Transverse colon (tissue), 4 donors: ENCODE measurements around the gene PPP1R14D. TPM values are rescaled to one million over a fixed set of nuclear protein-coding genes. Genes with fewer than 3 reads are reported as not detected.

Source experiments
- DNase-seq: peaks from one replicate; pipeline ENCODE4 v3.0.0-alpha.2; 2019
- H3K27ac ChIP-seq, 4 donors: fragments of 200-600 bp; sonication (generic); 2 replicates each; pipeline ENCODE4 v1.5.1; 2016 to 2018; ENCODE audit warnings: inconsistent platforms in 4 of 4
- H3K27me3 ChIP-seq: fragments of 200-600 bp; sonication (generic); 2 replicates; pipeline ENCODE4 v1.5.1; 2017; ENCODE audit warnings: inconsistent platforms
- H3K36me3 ChIP-seq, 4 donors: fragments of 200-600 bp; sonication (generic); 2 replicates each; pipeline ENCODE4 v1.5.1; 2017 to 2019; ENCODE audit warnings: inconsistent platforms in 4 of 4
- H3K4me1 ChIP-seq, 4 donors: fragments of 200-600 bp; sonication (generic); 2 replicates each; pipeline ENCODE4 v1.5.1; 2017 to 2020; ENCODE audit warnings: inconsistent platforms in 4 of 4
- H3K4me3 ChIP-seq, 4 donors: fragments of 200-600 bp; sonication (generic); 1 replicate in 1 of 4; 2 replicates in 3 of 4; pipeline versions ENCODE4 v1.5.1 to v1.6.1; 2017 to 2019; ENCODE audit warnings: inconsistent platforms in 4 of 4
- H3K9me3 ChIP-seq, 2 donors: fragments of 200-600 bp; sonication (generic); 2 replicates each; pipeline ENCODE4 v1.5.1; 2017 to 2019; ENCODE audit warnings: inconsistent platforms in 2 of 2
- EP300 ChIP-seq: sonication (generic); formaldehyde crosslinking; IDR thresholded peaks from one replicate; pipeline ENCODE4 v1.6.1; 2017; ENCODE audit warnings: antibody characterized with exemption, low read depth
- POLR2A ChIP-seq: fragments of 450-650 bp; IDR thresholded peaks from one replicate; pipeline ENCODE4 v1.6.1; 2016; ENCODE audit warnings: antibody characterized with exemption, mild to moderate bottlenecking, moderate library complexity
- POLR2AphosphoS5 ChIP-seq, 3 donors: sonication (generic); formaldehyde crosslinking; IDR thresholded peaks; one replicate each; pipeline ENCODE4 v1.6.1; 2016; ENCODE audit warnings: antibody characterized with exemption in 3 of 3
- WGBS, 2 donors: methylation state at CpG; one replicate each; pipeline ENCODE4 v1.1.5; 2018; ENCODE audit warnings: low coverage in 1 of 2; 5-methylcytosine and 5-hydroxymethylcytosine counted together
- in situ Hi-C, 4 donors: fragments of 200-750 bp; cut with MboI; loops; one replicate each; pipeline versions ENCODE4 v1.15.0 to v1.15.1; 2017; ENCODE audit warnings: low sequenced_read_pairs in 3 of 4, low pct_ligation_motif_present in 1 of 4, low pct_unique_long_range_greater_than_20kb in 1 of 4
- intact Hi-C: fragments of 100-400 bp; cut with DNase I; formaldehyde crosslinking; loops from one replicate; pipeline ENCODE4 v1.15.1; 2023; ENCODE audit warnings: low total_unique reads
- total RNA-seq, 4 donors: library from RNA; depleted of rRNA; stranded (reverse); fragments of >200 nt; gene quantifications; one replicate each; pipeline ENCODE4 v1.1.0, GENCODE V29; 2016
- TF ChIP-seq, protein P1 (sequence below), 5 experiments: fragments of 200-600 bp in 3 of 5; fragments of 450-650 bp in 2 of 5; sonication (generic) in 3 of 5; IDR thresholded peaks; 1 replicate in 2 of 5; 2 replicates in 3 of 5; pipeline ENCODE4 v1.5.1; 2016 to 2017; ENCODE audit warnings: antibody characterized with exemption in 5 of 5, inconsistent platforms in 3 of 5, mild to moderate bottlenecking in 2 of 5, moderate library complexity in 1 of 5

The PPP1R14D gene
- total RNA-seq, 4 donors from 2014 or later: 19.5 to 256 (median 144) TPM

GRCh38 chr15:40807028-40807887 lies 21.2 kb downstream of the PPP1R14D start, which contains the start of the genes DNAJC17 and ZFYVE19:
TSS of gene DNAJC17 (minus strand) at chr15:40807473. CDS start at chr15:40807446, 27 bp downstream.
TSS of gene ZFYVE19 (plus strand) at chr15:40807089. CDS start at chr15:40807590, 501 bp downstream.
- Histone ChIP-seq H3K27ac (peak within 1 kb of the TSS; percentile 96 to 99 (median 98)), H3K4me1 (peaks cover 5 to 42% (median 21%) of the 10 kb centered on the region in 4 donors), H3K27me3 (no peaks in the 10 kb centered on the region), H3K36me3 (no peaks in the 10 kb centered on the region), H3K4me3 (peak within 1 kb of the TSS; percentile 63 to 95 (median 92)), H3K9me3 (no peaks in the 10 kb centered on the region)
- TF ChIP-seq POLR2A (peak; percentile 69), EP300 (no peak), POLR2AphosphoS5 (IDR thresholded peaks at IDR 0.05) (peak; percentile 61 to 84 (median 78))
- TF ChIP-seq, protein P1, sequence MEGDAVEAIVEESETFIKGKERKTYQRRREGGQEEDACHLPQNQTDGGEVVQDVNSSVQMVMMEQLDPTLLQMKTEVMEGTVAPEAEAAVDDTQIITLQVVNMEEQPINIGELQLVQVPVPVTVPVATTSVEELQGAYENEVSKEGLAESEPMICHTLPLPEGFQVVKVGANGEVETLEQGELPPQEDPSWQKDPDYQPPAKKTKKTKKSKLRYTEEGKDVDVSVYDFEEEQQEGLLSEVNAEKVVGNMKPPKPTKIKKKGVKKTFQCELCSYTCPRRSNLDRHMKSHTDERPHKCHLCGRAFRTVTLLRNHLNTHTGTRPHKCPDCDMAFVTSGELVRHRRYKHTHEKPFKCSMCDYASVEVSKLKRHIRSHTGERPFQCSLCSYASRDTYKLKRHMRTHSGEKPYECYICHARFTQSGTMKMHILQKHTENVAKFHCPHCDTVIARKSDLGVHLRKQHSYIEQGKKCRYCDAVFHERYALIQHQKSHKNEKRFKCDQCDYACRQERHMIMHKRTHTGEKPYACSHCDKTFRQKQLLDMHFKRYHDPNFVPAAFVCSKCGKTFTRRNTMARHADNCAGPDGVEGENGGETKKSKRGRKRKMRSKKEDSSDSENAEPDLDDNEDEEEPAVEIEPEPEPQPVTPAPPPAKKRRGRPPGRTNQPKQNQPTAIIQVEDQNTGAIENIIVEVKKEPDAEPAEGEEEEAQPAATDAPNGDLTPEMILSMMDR (IDR thresholded peaks at IDR 0.05): peak in 4 of 5 experiments; percentile 4 to 50 (median 27)
- in situ Hi-C loops (no loop called here), intact Hi-C loops (loop anchor here (2.0 kb wide), 1 partner anchor 52 kb away; the partner anchor contains the start of gene RMDN3)
- DNase-seq: peak; percentile 97
- 0% methylated on average over 3 to 50 of the region's 64 CpGs for WGBS, 2 donors

DNA sequence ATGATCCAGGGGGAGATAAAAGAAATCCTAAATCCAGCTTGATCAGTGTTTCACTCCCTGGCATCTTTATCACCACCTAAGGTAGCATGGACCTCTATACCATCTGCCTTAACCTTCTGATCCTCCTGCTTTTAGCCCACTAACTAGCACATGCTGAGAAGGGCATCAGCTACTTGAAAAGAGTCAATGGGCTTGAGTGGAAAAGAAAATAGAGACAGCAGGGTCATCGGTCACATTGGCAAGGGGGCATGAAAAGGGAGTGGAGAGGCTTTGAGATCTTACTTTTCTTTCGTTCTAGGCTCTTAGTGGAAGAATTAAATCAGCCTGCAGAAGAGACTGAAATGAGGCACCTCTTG lies 21.9 kb downstream of the PPP1R14D start:
- in situ Hi-C loops: no loop called here
- WGBS, 2 donors: 0% methylated on average over 2 of the region's 2 CpGs
- no peak for DNase-seq
- H3K27ac ChIP-seq: peak overlapping the region; percentile 96 to 99 (median 98)
- peaks cover 5 to 42% (median 21%) of the 10 kb centered on the region in 4 donors for H3K4me1 ChIP-seq
- H3K27me3 ChIP-seq: no peaks in the 10 kb centered on the region
- peak overlapping the region; percentile 63 to 95 (median 92) for H3K4me3 ChIP-seq
- H3K36me3 ChIP-seq: no peaks in the 10 kb centered on the region
- H3K9me3 ChIP-seq: no peaks in the 10 kb centered on the region
- intact Hi-C loops: loop anchor here (2.0 kb wide), 1 partner anchor 52 kb away; the partner anchor contains the start of gene RMDN3
- TF ChIP-seq POLR2AphosphoS5 (IDR thresholded peaks at IDR 0.05) (no peak), EP300 (no peak), POLR2A (no peak)
- TF ChIP-seq, protein P1 (IDR thresholded peaks at IDR 0.05): no peak

- Histone ChIP-seq H3K4me3 (no peak overlapping the region), H3K27ac (no peak overlapping the region), H3K27me3 (no peaks in the 10 kb centered on the region), H3K9me3 (no peaks in the 10 kb centered on the region), H3K36me3 (no peaks in the 10 kb centered on the region), H3K4me1 (peaks cover 5 to 41% (median 18%) of the 10 kb centered on the region in 4 donors)
- 64 to 70% methylated on average over 1 of the region's 1 CpG for WGBS, 2 donors
- DNase-seq: no peak
- in situ Hi-C loops: no loop called here
- TF ChIP-seq POLR2A (no peak), EP300 (no peak), POLR2AphosphoS5 (IDR thresholded peaks at IDR 0.05) (no peak)
- TF ChIP-seq, protein P1 (IDR thresholded peaks at IDR 0.05): no peak
- intact Hi-C loops: no loop called here
These were observed 24.8 kb downstream of the PPP1R14D start for GRCh38 chr15:40803688-40804087.

DNA sequence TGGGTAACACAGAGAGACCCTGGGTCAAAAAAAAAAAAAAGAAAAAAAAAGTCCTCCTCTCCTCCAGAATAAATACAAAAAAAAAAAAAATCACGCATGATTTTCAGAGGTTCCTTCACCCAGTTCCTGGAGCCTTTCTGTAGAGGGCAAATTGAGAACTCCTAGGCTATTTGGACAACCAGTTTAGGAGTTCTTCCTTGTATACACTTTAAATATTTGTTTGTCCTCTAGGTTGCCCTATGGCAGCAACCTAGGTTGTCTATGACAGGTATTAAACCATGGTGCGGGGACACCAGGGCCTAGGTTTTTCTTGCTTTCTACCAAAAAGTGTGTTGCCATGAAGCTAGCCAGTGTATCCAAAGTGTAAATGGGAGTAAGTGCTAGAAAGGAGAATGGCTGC lies 25.4 kb downstream of the PPP1R14D start:
- no peaks in the 10 kb centered on the region for H3K27me3 ChIP-seq
- intact Hi-C loops (no loop called here), in situ Hi-C loops (no loop called here)
- no peaks in the 10 kb centered on the region for H3K9me3 ChIP-seq
- H3K27ac ChIP-seq: no peak overlapping the region
- peaks cover 5 to 39% (median 12%) of the 10 kb centered on the region in 4 donors for H3K4me1 ChIP-seq
- H3K36me3 ChIP-seq: no peaks in the 10 kb centered on the region
- TF ChIP-seq POLR2A (no peak), EP300 (no peak), POLR2AphosphoS5 (IDR thresholded peaks at IDR 0.05) (no peak)
- TF ChIP-seq, protein P1 (IDR thresholded peaks at IDR 0.05): no peak
- DNase-seq: no peak
- H3K4me3 ChIP-seq: no peak overlapping the region
- 80 to 94% methylated on average over 2 of the region's 2 CpGs for WGBS, 2 donors
